Stimulated activated CD4-positive, alpha-beta T cell treated with anti-CD3 and anti-CD28 coated beads, Interleukin-12 subunit alpha, Interleukin-12 subunit beta, amount 100 ng/mL, for 4 hours (primary cell): ENCODE data around the gene UBXN2A.

Experiments
- DNase-seq: peaks from one replicate; pipeline ENCODE4 v3.0.0-alpha.2; 2020

The UBXN2A gene

GRCh38 chr2:23939987-23940717 is at the start of gene UBXN2A:
Gene UBXN2A, plus strand, starts transcription at chr2:23940463. Its CDS starts 17,852 bp downstream, at chr2:23958315.
- peak; percentile 67 for DNase-seq

- no peak for DNase-seq
Observed at GRCh38 chr2:23900133-23900532, 40.1 kb upstream of the UBXN2A start.

GRCh38 chr2:23900541-23901322 is 39.5 kb upstream of the UBXN2A start:
- DNase-seq: no peak

GRCh38 chr2:23901966-23902846 is 38.1 kb upstream of the UBXN2A start:
- DNase-seq: no peak

- no peak for DNase-seq
Observed at GRCh38 chr2:23903034-23903433, 37.2 kb upstream of the UBXN2A start.

GRCh38 chr2:23904215-23904614 is 36.0 kb upstream of the UBXN2A start:
- DNase-seq: no peak

GRCh38 chr2:23904692-23905091 is 35.6 kb upstream of the UBXN2A start:
- DNase-seq: no peak

- no peak for DNase-seq
Observed at GRCh38 chr2:23905155-23905554, 35.1 kb upstream of the UBXN2A start.

- no peak for DNase-seq
Observed at GRCh38 chr2:23912054-23912453, 28.2 kb upstream of the UBXN2A start.

GRCh38 chr2:23915327-23915726 is 24.9 kb upstream of the UBXN2A start:
- no peak for DNase-seq

GRCh38 chr2:23916727-23917405 is 23.4 kb upstream of the UBXN2A start:
- no peak for DNase-seq

- no peak for DNase-seq
Observed at GRCh38 chr2:23918837-23919489, 21.3 kb upstream of the UBXN2A start.

GRCh38 chr2:23924589-23925359 is 15.5 kb upstream of the UBXN2A start:
- DNase-seq: no peak

- DNase-seq: peak; percentile 28
Observed at GRCh38 chr2:23925702-23926289, 14.5 kb upstream of the UBXN2A start.

- DNase-seq: peak; percentile 35
Observed at GRCh38 chr2:23926290-23926749, 13.9 kb upstream of the UBXN2A start.

- peak; percentile 91 for DNase-seq
Observed at GRCh38 chr2:23926750-23927571, 13.3 kb upstream of the UBXN2A start, which contains the start of gene ATAD2B. Gene ATAD2B, minus strand, starts transcription at chr2:23927123. Its CDS starts 353 bp downstream, at chr2:23926770.

GRCh38 chr2:23934259-23934658 is 6.0 kb upstream of the UBXN2A start:
- no peak for DNase-seq

- DNase-seq: peak; percentile 43
Observed at GRCh38 chr2:23940718-23941620, 706 bp downstream of the UBXN2A start.

- DNase-seq: no peak
Observed at GRCh38 chr2:23941644-23942043, 1.4 kb downstream of the UBXN2A start.
